Mesenchymal stem cell (in vitro differentiated cells and primary cell): ENCODE results near the gene FILIP1L.

ENCODE experiments used
- DNase-seq: peaks from one replicate; pipeline ENCODE4 v3.0.0-alpha.2; 2013
- H2AFZ ChIP-seq: one replicate; pipeline ENCODE4 v1.6.1; 2013; ENCODE audit warnings: low read depth, mild to moderate bottlenecking, control low read depth, inconsistent platforms, low read length, moderate library complexity
- H2AK5ac ChIP-seq: 2 replicates; pipeline ENCODE4 v1.6.1; 2013; ENCODE audit warnings: low read length, moderate library complexity, mild to moderate bottlenecking, inconsistent platforms; ENCODE audit not compliant: severe bottlenecking
- H2BK120ac ChIP-seq: one replicate; pipeline ENCODE4 v1.6.1; 2013; ENCODE audit warnings: low read depth, mild to moderate bottlenecking, inconsistent platforms, low read length, moderate library complexity
- H2BK12ac ChIP-seq, 2 experiments: one replicate each; pipeline ENCODE4 v1.6.1; 2013; ENCODE audit warnings: inconsistent platforms in 2 of 2, low read length in 2 of 2, mild to moderate bottlenecking in 2 of 2, moderate library complexity in 2 of 2, control low read depth in 1 of 2
- H2BK15ac ChIP-seq: one replicate; pipeline ENCODE4 v1.6.1; 2013; ENCODE audit warnings: mild to moderate bottlenecking, low read depth, inconsistent platforms; ENCODE audit not compliant: poor library complexity, severe bottlenecking
- H2BK5ac ChIP-seq: 2 replicates; pipeline ENCODE4 v1.6.1; 2013; ENCODE audit warnings: low read depth, mild to moderate bottlenecking, low read length, control low read depth, inconsistent platforms; ENCODE audit not compliant: poor library complexity, severe bottlenecking
- H3K14ac ChIP-seq, 2 experiments: one replicate each; pipeline ENCODE4 v1.6.1; 2013; ENCODE audit warnings: inconsistent platforms in 2 of 2, low read length in 2 of 2, control low read depth in 1 of 2, mild to moderate bottlenecking in 1 of 2, moderate library complexity in 1 of 2
- H3K18ac ChIP-seq, 2 experiments: one replicate each; pipeline ENCODE4 v1.6.1; 2013; ENCODE audit warnings: inconsistent platforms in 2 of 2, low read length in 2 of 2, control low read depth in 1 of 2, low read depth in 1 of 2, mild to moderate bottlenecking in 1 of 2
- H3K23ac ChIP-seq, 2 experiments: one replicate each; pipeline ENCODE4 v1.6.1; 2013; ENCODE audit warnings: inconsistent platforms in 2 of 2, low read length in 2 of 2, mild to moderate bottlenecking in 2 of 2, moderate library complexity in 2 of 2, control low read depth in 1 of 2
- H3K27ac ChIP-seq: 2 replicates; pipeline ENCODE4 v1.5.1; 2013; ENCODE audit warnings: mild to moderate bottlenecking, moderate library complexity, low read length, control low read depth, inconsistent platforms; ENCODE audit not compliant: poor library complexity, severe bottlenecking
- H3K27me3 ChIP-seq, 2 experiments: 2 replicates each; pipeline versions ENCODE4 v1.6.1 to v1.7.0; 2013; ENCODE audit warnings: low read length in 2 of 2, mild to moderate bottlenecking in 2 of 2, moderate library complexity in 2 of 2, control low read depth in 1 of 2, inconsistent platforms in 1 of 2; ENCODE audit not compliant: control insufficient read depth in 1 of 2, insufficient read depth in 1 of 2
- H3K36me3 ChIP-seq, 2 experiments: 2 replicates each; pipeline versions ENCODE4 v1.6.1 to v1.7.0; 2013; ENCODE audit warnings: low read length in 2 of 2, control low read depth in 1 of 2, inconsistent platforms in 1 of 2, low read depth in 1 of 2, mild to moderate bottlenecking in 1 of 2; ENCODE audit not compliant: insufficient read depth in 2 of 2, control insufficient read depth in 1 of 2
- H3K4ac ChIP-seq, 2 experiments: one replicate each; pipeline ENCODE4 v1.6.1; 2013; ENCODE audit warnings: inconsistent platforms in 2 of 2, low read length in 2 of 2, mild to moderate bottlenecking in 2 of 2, moderate library complexity in 2 of 2, control low read depth in 1 of 2, low read depth in 1 of 2
- H3K4me1 ChIP-seq: 2 replicates; pipeline ENCODE4 v1.6.1; 2013; ENCODE audit warnings: low read depth, low read length, control low read depth; ENCODE audit not compliant: control insufficient read depth, insufficient read depth
- H3K4me2 ChIP-seq: 2 replicates; pipeline ENCODE4 v1.6.1; 2013; ENCODE audit warnings: low read length, mild to moderate bottlenecking, inconsistent platforms; ENCODE audit not compliant: poor library complexity, severe bottlenecking
- H3K4me3 ChIP-seq, 2 experiments: 2 replicates each; pipeline versions ENCODE4 v1.5.1 to v1.7.0; 2013; ENCODE audit warnings: low read length in 2 of 2, mild to moderate bottlenecking in 2 of 2, control low read depth in 1 of 2, low read depth in 1 of 2; ENCODE audit not compliant: insufficient read depth in 1 of 2
- H3K79me1 ChIP-seq: replicated peaks from 2 replicates; pipeline ENCODE4 v1.6.1; 2013; ENCODE audit warnings: mild to moderate bottlenecking, control low read depth, low read length, inconsistent platforms; ENCODE audit not compliant: poor library complexity, severe bottlenecking
- H3K9ac ChIP-seq: 2 replicates; pipeline ENCODE4 v1.7.0; 2013; ENCODE audit warnings: mild to moderate bottlenecking, low read length, moderate library complexity
- H3K9me3 ChIP-seq: 2 replicates; pipeline ENCODE4 v1.7.0; 2013; ENCODE audit warnings: mild to moderate bottlenecking, low read length; ENCODE audit not compliant: control insufficient read depth
- H4K8ac ChIP-seq: one replicate; pipeline ENCODE4 v1.6.1; 2013; ENCODE audit warnings: inconsistent platforms, mild to moderate bottlenecking, low read length, moderate library complexity
- H4K91ac ChIP-seq: one replicate; pipeline ENCODE4 v1.6.1; 2013; ENCODE audit warnings: mild to moderate bottlenecking, low read length, inconsistent platforms
- WGBS: methylation state at CpG from one replicate; pipeline ENCODE4 v1.1.7; 2013; ENCODE audit warnings: mixed read lengths; 5-methylcytosine and 5-hydroxymethylcytosine counted together

FILIP1L gene

DNA sequence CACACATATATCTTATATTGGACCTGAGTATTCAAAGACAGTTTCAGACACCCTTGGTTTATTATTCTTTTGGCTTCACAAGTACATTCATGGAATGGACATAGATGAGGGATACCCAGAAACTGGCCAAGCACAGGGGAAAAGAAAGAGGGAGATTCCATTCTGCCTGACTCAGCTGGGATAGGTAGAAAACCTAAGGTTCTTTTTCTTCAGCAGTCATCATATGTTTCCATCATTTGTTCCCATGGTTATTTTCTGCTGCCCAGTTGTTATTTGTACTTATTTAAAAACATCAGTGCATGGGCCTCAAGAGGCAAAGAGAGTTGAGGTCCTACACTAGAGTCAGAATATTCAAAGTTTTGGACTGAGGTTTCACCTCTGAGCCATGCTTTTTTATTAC lies 91.8 kb downstream of the FILIP1L start:
- H3K23ac ChIP-seq: no peak overlapping the region
- H2BK120ac ChIP-seq: no peak overlapping the region
- no peak overlapping the region for H2AFZ ChIP-seq
- no peak for DNase-seq
- no peak overlapping the region for H2AK5ac ChIP-seq
- H2BK5ac ChIP-seq: no peak overlapping the region
- H4K8ac ChIP-seq: no peak overlapping the region
- no peak overlapping the region for H3K4ac ChIP-seq
- H3K9ac ChIP-seq: no peak overlapping the region
- H3K4me2 ChIP-seq: no peak overlapping the region
- no peak overlapping the region for H3K27ac ChIP-seq
- H3K36me3 ChIP-seq: no peaks in the 10 kb centered on the region
- no peaks in the 10 kb centered on the region for H3K9me3 ChIP-seq
- H3K4me1 ChIP-seq: peaks cover 5% of the 10 kb centered on the region
- no peak overlapping the region for H3K14ac ChIP-seq
- no peaks in the 10 kb centered on the region for H3K27me3 ChIP-seq
- no peak overlapping the region for H3K4me3 ChIP-seq
- no peak overlapping the region for H2BK15ac ChIP-seq
- H2BK12ac ChIP-seq: no peak overlapping the region
- no peak overlapping the region for H4K91ac ChIP-seq
- peaks cover 4% of the 10 kb centered on the region for H3K79me1 ChIP-seq
- no peak overlapping the region for H3K18ac ChIP-seq

DNA sequence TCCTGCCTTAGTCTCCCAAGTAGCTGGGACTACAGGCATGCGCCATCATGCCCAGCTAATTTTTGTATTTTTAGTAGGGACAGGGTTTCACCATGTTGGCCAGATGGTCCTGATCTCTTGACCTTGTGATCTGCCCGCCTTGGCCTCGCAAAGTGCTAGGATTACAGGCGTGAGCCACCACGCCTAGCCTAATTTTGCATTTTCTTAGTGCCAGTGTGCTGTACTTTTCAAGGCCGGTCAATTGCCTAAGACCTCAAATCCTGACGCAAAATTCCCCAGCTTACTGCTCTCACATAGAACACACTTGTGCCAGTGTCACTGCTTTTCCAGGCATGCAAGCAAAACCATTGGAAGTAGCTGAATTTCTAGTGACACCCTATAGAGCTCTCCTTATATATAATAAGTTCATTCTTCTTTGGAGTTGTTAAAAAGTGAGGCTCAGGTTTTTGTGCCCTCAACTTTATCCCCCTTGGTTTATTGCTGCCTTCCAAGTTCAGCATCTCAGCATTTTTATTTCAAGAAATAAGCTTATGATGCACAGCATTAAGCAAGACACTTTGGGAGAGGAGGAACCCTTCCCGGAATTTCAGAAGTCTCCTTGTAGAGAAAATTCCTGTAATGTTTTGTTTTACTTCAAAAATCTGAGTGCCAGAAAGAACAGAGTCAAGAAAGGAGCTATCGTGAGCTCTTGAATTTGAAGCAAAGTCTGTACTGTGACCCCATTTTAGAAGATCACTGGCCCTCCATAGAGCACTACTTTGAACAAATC lies 93.2 kb downstream of the FILIP1L start:
- H3K14ac ChIP-seq: no peak overlapping the region
- H3K4me3 ChIP-seq: no peak overlapping the region
- H4K91ac ChIP-seq: no peak overlapping the region
- H2BK5ac ChIP-seq: no peak overlapping the region
- no peak overlapping the region for H2AFZ ChIP-seq
- DNase-seq: no peak
- H2BK12ac ChIP-seq: no peak overlapping the region
- no peak overlapping the region for H3K23ac ChIP-seq
- H2BK120ac ChIP-seq: no peak overlapping the region
- peaks cover 5% of the 10 kb centered on the region for H3K4me1 ChIP-seq
- peaks cover 3% of the 10 kb centered on the region for H3K79me1 ChIP-seq
- no peak overlapping the region for H4K8ac ChIP-seq
- H2BK15ac ChIP-seq: no peak overlapping the region
- H3K36me3 ChIP-seq: no peaks in the 10 kb centered on the region
- no peak overlapping the region for H3K4ac ChIP-seq
- no peaks in the 10 kb centered on the region for H3K9me3 ChIP-seq
- peak overlapping the region in 1 of 2 experiments; percentile 62 for H3K18ac ChIP-seq
- WGBS: 97% methylated on average over 9 of the region's 9 CpGs
- peak overlapping the region; percentile 32 for H3K9ac ChIP-seq
- H3K27ac ChIP-seq: no peak overlapping the region
- H2AK5ac ChIP-seq: no peak overlapping the region
- H3K4me2 ChIP-seq: no peak overlapping the region
- no peaks in the 10 kb centered on the region for H3K27me3 ChIP-seq

DNA sequence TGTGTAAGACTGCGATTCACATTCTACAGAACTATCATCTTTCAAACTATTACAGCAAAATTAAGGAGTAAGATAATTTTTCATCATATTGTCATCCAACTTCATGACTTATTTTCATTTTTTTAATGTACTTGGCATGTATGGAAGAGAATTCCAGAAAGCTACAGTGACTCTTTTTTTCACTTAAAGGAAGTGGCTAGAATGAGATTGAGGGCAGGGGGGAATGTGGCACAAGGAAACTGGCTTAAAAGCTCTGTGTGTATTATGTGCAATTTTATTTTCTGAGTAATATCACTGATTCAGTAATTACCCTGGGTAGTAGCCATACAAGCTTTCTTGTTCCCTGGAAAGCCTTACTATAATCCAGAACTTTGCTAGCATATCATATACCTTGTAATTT lies 94.6 kb downstream of the FILIP1L start:
- no peak overlapping the region for H2BK120ac ChIP-seq
- peaks cover 7% of the 10 kb centered on the region for H3K9me3 ChIP-seq
- no peak overlapping the region for H3K4me3 ChIP-seq
- H3K36me3 ChIP-seq: no peaks in the 10 kb centered on the region
- H2BK5ac ChIP-seq: no peak overlapping the region
- H3K4me1 ChIP-seq: peaks cover 3% of the 10 kb centered on the region
- H3K9ac ChIP-seq: no peak overlapping the region
- H3K27ac ChIP-seq: no peak overlapping the region
- no peaks in the 10 kb centered on the region for H3K27me3 ChIP-seq
- WGBS: no CpG with 5 or more reads among the region's 1 CpG
- DNase-seq: no peak
- no peak overlapping the region for H3K18ac ChIP-seq
- H3K4ac ChIP-seq: no peak overlapping the region
- no peaks in the 10 kb centered on the region for H3K79me1 ChIP-seq
- no peak overlapping the region for H3K23ac ChIP-seq
- no peak overlapping the region for H2BK12ac ChIP-seq
- H4K8ac ChIP-seq: no peak overlapping the region
- no peak overlapping the region for H3K14ac ChIP-seq
- H2BK15ac ChIP-seq: no peak overlapping the region
- H3K4me2 ChIP-seq: no peak overlapping the region
- no peak overlapping the region for H2AK5ac ChIP-seq
- H2AFZ ChIP-seq: no peak overlapping the region
- no peak overlapping the region for H4K91ac ChIP-seq

DNA sequence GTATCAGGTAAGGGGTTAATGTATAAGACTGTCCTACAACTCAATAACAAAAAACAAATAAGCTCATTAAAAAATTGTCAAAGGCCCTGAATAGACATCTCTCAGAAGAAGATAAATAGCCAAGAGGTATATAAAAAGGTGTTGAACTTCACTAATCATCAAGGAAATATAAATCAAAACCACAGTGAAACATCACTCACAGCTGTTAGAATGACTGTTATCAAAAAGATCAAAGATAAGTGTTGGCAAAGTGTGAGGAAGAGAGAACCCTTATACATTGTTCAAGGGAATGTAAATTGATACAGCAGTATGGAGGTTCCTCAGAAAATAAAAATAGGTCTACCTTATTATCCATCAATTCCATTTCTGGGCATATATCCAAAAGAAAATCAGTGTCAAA lies 95.5 kb downstream of the FILIP1L start:
- no peak overlapping the region for H3K9ac ChIP-seq

More for the DNA sequence above, 95.5 kb downstream of the FILIP1L start:
- Histone ChIP-seq H2BK120ac (no peak overlapping the region), H3K4ac (no peak overlapping the region), H2BK12ac (no peak overlapping the region), H3K23ac (no peak overlapping the region), H3K4me1 (peaks cover 2% of the 10 kb centered on the region), H4K8ac (no peak overlapping the region), H3K27ac (no peak overlapping the region), H3K14ac (no peak overlapping the region), H3K27me3 (no peaks in the 10 kb centered on the region), H2BK5ac (no peak overlapping the region), H2AK5ac (no peak overlapping the region), H3K79me1 (no peaks in the 10 kb centered on the region), H3K18ac (no peak overlapping the region), H4K91ac (no peak overlapping the region), H3K9me3 (peaks cover 7% of the 10 kb centered on the region), H2BK15ac (no peak overlapping the region), H3K36me3 (no peaks in the 10 kb centered on the region), H3K4me3 (no peak overlapping the region), H2AFZ (no peak overlapping the region), H3K4me2 (no peak overlapping the region)
- no peak for DNase-seq
